Glomerular visceral epithelial cell (primary cell): Measurements from ENCODE around the gene ARHGAP4.

Experiments
- DNase-seq: peaks from one replicate; pipeline ENCODE4 v3.0.0-alpha.2; 2016; ENCODE audit errors: extremely low spot score

ARHGAP4 gene

GRCh38 chrX:153882086-153882498, 44.0 kb downstream of the ARHGAP4 start:
- DNase-seq, result no peak

GRCh38 chrX:153881281-153881680, 44.8 kb downstream of the ARHGAP4 start:
- DNase-seq, result no peak

- no peak for DNase-seq
Measured at GRCh38 chrX:153880440-153880815, 45.6 kb downstream of the ARHGAP4 start.

- DNase-seq, result no peak
Measured at GRCh38 chrX:153879741-153880439, 46.2 kb downstream of the ARHGAP4 start.

GRCh38 chrX:153878969-153879653, 47.0 kb downstream of the ARHGAP4 start:
- no peak for DNase-seq

- DNase-seq, result no peak
Measured at GRCh38 chrX:153878345-153878744, 47.7 kb downstream of the ARHGAP4 start.

- DNase-seq, result no peak
Measured at GRCh38 chrX:153877571-153878261, 48.3 kb downstream of the ARHGAP4 start.

GRCh38 chrX:153876112-153876491, 50.0 kb downstream of the ARHGAP4 start:
- DNase-seq, result no peak

GRCh38 chrX:153875391-153876111, 50.5 kb downstream of the ARHGAP4 start:
- peak; percentile 31 for DNase-seq

- DNase-seq, result peak; percentile 13
Measured at GRCh38 chrX:153874366-153875125, 51.5 kb downstream of the ARHGAP4 start.

- no peak for DNase-seq
Measured at GRCh38 chrX:153874085-153874365, 52.0 kb downstream of the ARHGAP4 start.

- no peak for DNase-seq
Measured at GRCh38 chrX:153873282-153874084, 52.6 kb downstream of the ARHGAP4 start.

- no peak for DNase-seq
Measured at GRCh38 chrX:153871946-153872878, 53.9 kb downstream of the ARHGAP4 start.

GRCh38 chrX:153871451-153871850, 54.6 kb downstream of the ARHGAP4 start:
- DNase-seq, result no peak

- no peak for DNase-seq
Measured at GRCh38 chrX:153870791-153871360, 55.2 kb downstream of the ARHGAP4 start.

- no peak for DNase-seq
Measured at GRCh38 chrX:153870288-153870690, 55.8 kb downstream of the ARHGAP4 start.

- no peak for DNase-seq
Measured at GRCh38 chrX:153869473-153870287, 56.4 kb downstream of the ARHGAP4 start.
